Vagina (tissue), 2 donors: ENCODE results near the gene CYP17A1.

ENCODE experiments used
- POLR2A ChIP-seq, 2 donors: fragments of 450-650 bp; IDR thresholded peaks; one replicate each; pipeline ENCODE4 v1.6.1; 2017; ENCODE audit warnings: antibody characterized with exemption in 2 of 2, mild to moderate bottlenecking in 2 of 2, moderate library complexity in 2 of 2
- POLR2AphosphoS5 ChIP-seq, 2 donors: sonication (generic); formaldehyde crosslinking; IDR thresholded peaks; one replicate each; pipeline ENCODE4 v1.9.0; 2017; ENCODE audit warnings: antibody characterized with exemption in 2 of 2, mild to moderate bottlenecking in 2 of 2, low read depth in 1 of 2; ENCODE audit not compliant: insufficient read depth in 1 of 2
- TF ChIP-seq, protein P1 (sequence below), 3 experiments: fragments of 450-650 bp in 2 of 3; fragments of 200-600 bp in 1 of 3; sonication (generic) in 1 of 3; IDR thresholded peaks; one replicate each; pipeline ENCODE4 v1.5.1; 2017 to 2019; ENCODE audit warnings: antibody characterized with exemption in 3 of 3, mild to moderate bottlenecking in 2 of 3, moderate library complexity in 2 of 3

GRCh38 chr10:102811346-102811745 is 25.9 kb downstream of the CYP17A1 start:
- TF ChIP-seq POLR2AphosphoS5 (IDR thresholded peaks at IDR 0.05; ENCODE audit: insufficient read depth in 1 of 2, low read depth in 1 of 2) (no peak), POLR2A (IDR thresholded peaks at IDR 0.05) (no peak)
- TF ChIP-seq, protein P1, sequence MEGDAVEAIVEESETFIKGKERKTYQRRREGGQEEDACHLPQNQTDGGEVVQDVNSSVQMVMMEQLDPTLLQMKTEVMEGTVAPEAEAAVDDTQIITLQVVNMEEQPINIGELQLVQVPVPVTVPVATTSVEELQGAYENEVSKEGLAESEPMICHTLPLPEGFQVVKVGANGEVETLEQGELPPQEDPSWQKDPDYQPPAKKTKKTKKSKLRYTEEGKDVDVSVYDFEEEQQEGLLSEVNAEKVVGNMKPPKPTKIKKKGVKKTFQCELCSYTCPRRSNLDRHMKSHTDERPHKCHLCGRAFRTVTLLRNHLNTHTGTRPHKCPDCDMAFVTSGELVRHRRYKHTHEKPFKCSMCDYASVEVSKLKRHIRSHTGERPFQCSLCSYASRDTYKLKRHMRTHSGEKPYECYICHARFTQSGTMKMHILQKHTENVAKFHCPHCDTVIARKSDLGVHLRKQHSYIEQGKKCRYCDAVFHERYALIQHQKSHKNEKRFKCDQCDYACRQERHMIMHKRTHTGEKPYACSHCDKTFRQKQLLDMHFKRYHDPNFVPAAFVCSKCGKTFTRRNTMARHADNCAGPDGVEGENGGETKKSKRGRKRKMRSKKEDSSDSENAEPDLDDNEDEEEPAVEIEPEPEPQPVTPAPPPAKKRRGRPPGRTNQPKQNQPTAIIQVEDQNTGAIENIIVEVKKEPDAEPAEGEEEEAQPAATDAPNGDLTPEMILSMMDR (IDR thresholded peaks at IDR 0.05), result no peak
